Upper lobe of left lung (tissue), 6 donors: Measurements from ENCODE around the gene SNAI1. TPM values are rescaled to one million over a fixed set of nuclear protein-coding genes. Genes with fewer than 3 reads are reported as not detected.

ENCODE experiments used
- ATAC-seq, 2 donors: fragments of 200-7000 bp; cut with Tn5 transposase; one replicate each; pipeline ENCODE4 v1.9.1; 2022; ENCODE audit warnings: mild to moderate bottlenecking in 2 of 2, moderate library complexity in 2 of 2; ENCODE audit not compliant: low FRiP score in 2 of 2
- DNase-seq, 2 donors: peaks; one replicate each; pipeline ENCODE4 v3.0.0-alpha.2; 2019 to 2020
- H3K27ac ChIP-seq, 4 donors: fragments of 200-600 bp; sonication (generic); one replicate each; pipeline ENCODE4 v1.5.1; 2016 to 2019
- H3K27me3 ChIP-seq, 4 donors: fragments of 200-600 bp; sonication (generic); one replicate each; pipeline ENCODE4 v1.5.1; 2017 to 2019
- H3K36me3 ChIP-seq, 4 donors: fragments of 200-600 bp; sonication (generic); one replicate each; pipeline ENCODE4 v1.5.1; 2016 to 2019
- H3K4me1 ChIP-seq, 4 donors: fragments of 200-600 bp; sonication (generic); one replicate each; pipeline ENCODE4 v1.5.1; 2018 to 2019
- H3K4me3 ChIP-seq, 4 donors: fragments of 200-600 bp; sonication (generic); one replicate each; pipeline ENCODE4 v1.5.1; 2017 to 2019; ENCODE audit warnings: mild to moderate bottlenecking in 2 of 4, moderate library complexity in 1 of 4
- H3K9me3 ChIP-seq, 4 donors: fragments of 200-600 bp; sonication (generic); one replicate each; pipeline ENCODE4 v1.5.1; 2018 to 2019
- EP300 ChIP-seq, 4 donors: sonication (generic); formaldehyde crosslinking; IDR thresholded peaks; one replicate each; pipeline ENCODE4 v1.5.1; 2017; ENCODE audit warnings: antibody characterized with exemption in 4 of 4, control low read depth in 2 of 4
- POLR2A ChIP-seq, 4 donors: fragments of 450-650 bp; IDR thresholded peaks; one replicate each; pipeline ENCODE4 v1.5.1; 2016 to 2017; ENCODE audit warnings: antibody characterized with exemption in 4 of 4, mild to moderate bottlenecking in 2 of 4
- POLR2AphosphoS5 ChIP-seq, 2 donors: sonication (generic); formaldehyde crosslinking; IDR thresholded peaks; one replicate each; pipeline ENCODE4 v1.5.1; 2017; ENCODE audit warnings: antibody characterized with exemption in 2 of 2
- WGBS, 2 donors: methylation state at CpG; one replicate each; pipeline ENCODE4 v1.1.5; 2017 to 2018; 5-methylcytosine and 5-hydroxymethylcytosine counted together
- total RNA-seq, 6 donors: library from RNA; depleted of rRNA in 4 of 6; stranded (reverse); fragments of >200 nt in 4 of 6; gene quantifications; one replicate each; pipeline versions ENCODE4 v1.1.0 to v1.2.1, GENCODE V29; 2016 to 2021
- TF ChIP-seq, protein P1 (sequence below), 6 experiments: fragments of 450-650 bp in 4 of 6; fragments of 200-600 bp in 2 of 6; sonication (generic) in 2 of 6; IDR thresholded peaks; one replicate each; pipeline ENCODE4 v1.5.1; 2016 to 2019; ENCODE audit warnings: antibody characterized with exemption in 6 of 6
- donor health status: DM: no; HTN: no; CAD: no; lungs with moderate emphysema.
- donor health status: DM: no; HTN: yes; CAD: no; lungs with severe emphysema.

Gene SNAI1
- total RNA-seq, 6 donors from 2014 or later = 3.9 to 11.0 (median 5.1) TPM

DNA sequence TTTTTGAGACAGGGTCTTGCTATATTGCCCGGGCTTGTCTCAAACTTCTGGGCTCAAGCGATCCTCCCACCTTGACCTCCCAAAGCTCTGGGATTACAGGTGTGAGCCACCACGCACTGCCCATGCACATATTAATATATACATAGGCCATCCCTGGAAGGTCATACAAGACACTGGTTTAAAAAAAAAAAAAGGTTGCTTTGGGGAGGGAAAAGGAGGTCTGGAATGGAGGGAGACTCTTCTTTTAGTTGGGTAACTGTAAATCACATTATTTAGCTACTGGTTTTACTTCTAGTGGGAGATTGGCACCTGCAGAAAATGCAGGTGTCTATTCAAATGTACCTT, 4.1 kb upstream of the SNAI1 start:
- Histone ChIP-seq H3K4me1 (peaks cover 21 to 29% (median 24%) of the 10 kb centered on the region in 4 donors), H3K27me3 (peaks cover 0 to 7% (median 0%) of the 10 kb centered on the region in 4 donors), H3K27ac (peak overlapping the region in 1 of 4 donors; percentile 30), H3K9me3 (no peaks in the 10 kb centered on the region), H3K4me3 (no peak overlapping the region), H3K36me3 (no peaks in the 10 kb centered on the region)
- 77 to 81% methylated on average over 3 of the region's 3 CpGs for WGBS, 2 donors
- no peak for TF ChIP-seq POLR2A (IDR thresholded peaks at IDR 0.05)
- no peak for TF ChIP-seq EP300 (IDR thresholded peaks at IDR 0.05)
- TF ChIP-seq, protein P1, sequence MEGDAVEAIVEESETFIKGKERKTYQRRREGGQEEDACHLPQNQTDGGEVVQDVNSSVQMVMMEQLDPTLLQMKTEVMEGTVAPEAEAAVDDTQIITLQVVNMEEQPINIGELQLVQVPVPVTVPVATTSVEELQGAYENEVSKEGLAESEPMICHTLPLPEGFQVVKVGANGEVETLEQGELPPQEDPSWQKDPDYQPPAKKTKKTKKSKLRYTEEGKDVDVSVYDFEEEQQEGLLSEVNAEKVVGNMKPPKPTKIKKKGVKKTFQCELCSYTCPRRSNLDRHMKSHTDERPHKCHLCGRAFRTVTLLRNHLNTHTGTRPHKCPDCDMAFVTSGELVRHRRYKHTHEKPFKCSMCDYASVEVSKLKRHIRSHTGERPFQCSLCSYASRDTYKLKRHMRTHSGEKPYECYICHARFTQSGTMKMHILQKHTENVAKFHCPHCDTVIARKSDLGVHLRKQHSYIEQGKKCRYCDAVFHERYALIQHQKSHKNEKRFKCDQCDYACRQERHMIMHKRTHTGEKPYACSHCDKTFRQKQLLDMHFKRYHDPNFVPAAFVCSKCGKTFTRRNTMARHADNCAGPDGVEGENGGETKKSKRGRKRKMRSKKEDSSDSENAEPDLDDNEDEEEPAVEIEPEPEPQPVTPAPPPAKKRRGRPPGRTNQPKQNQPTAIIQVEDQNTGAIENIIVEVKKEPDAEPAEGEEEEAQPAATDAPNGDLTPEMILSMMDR (IDR thresholded peaks at IDR 0.05) = no peak
- no peak for TF ChIP-seq POLR2AphosphoS5 (IDR thresholded peaks at IDR 0.05)
- ATAC-seq (no peak), DNase-seq (no peak)

DNA sequence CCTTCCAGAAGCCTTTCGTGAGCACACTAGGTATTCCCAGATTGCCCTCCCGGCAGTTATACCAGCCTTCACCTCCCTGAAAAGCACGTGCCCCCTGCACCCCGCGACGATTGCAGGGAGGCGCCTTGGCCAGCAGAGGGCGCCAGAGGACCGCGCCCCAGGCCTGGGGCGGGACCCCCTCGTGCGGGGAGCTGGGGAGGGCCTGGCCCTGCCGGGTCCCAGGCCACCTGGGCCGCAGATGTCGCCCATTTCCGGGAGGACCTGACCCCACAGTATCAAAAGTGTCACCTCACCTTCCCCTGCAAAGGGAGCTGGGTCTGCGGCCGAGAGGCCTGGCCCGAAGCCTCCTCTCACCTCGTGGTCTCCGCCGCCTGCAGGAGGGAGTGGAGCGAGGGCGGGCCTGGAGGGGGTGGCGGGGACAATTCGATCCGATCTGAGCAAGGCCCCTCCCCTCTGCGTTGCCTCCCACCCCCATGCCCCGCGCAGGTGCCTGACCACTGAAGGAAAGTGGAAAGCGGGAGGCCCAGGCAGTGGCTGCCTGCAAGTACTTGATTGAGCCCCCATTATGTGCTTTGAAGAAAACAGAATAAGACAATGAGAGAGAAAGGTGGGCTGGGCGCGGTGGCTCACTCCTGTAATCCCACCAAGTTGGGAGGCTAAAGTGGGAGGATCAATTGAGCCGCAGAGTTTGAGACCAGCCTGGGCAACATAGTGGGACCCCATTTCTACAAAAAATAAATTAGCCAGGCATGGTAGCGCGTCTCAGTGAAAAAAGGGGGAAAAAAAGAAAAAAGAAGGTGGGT, 3.5 kb upstream of the SNAI1 start:
- Histone ChIP-seq H3K4me3 (peak overlapping the region in 3 of 4 donors; percentile 10 to 36 (median 29)), H3K27me3 (peaks cover 0 to 7% (median 0%) of the 10 kb centered on the region in 4 donors), H3K27ac (peak overlapping the region in 1 of 4 donors; percentile 30), H3K36me3 (peaks cover 0 to 6% (median 0%) of the 10 kb centered on the region in 4 donors), H3K4me1 (peaks cover 21 to 35% (median 27%) of the 10 kb centered on the region in 4 donors), H3K9me3 (no peaks in the 10 kb centered on the region)
- TF ChIP-seq POLR2A (IDR thresholded peaks at IDR 0.05) (no peak), POLR2AphosphoS5 (IDR thresholded peaks at IDR 0.05) (no peak), EP300 (IDR thresholded peaks at IDR 0.05) (no peak)
- TF ChIP-seq, protein P1 (IDR thresholded peaks at IDR 0.05) = peak; percentile 97 to 100 (median 98)
- DNase-seq (peak; percentile 56 to 92), ATAC-seq (peak; percentile 69 to 80)
- WGBS, 2 donors = 38 to 40% methylated on average over 17 to 20 of the region's 37 CpGs

DNA sequence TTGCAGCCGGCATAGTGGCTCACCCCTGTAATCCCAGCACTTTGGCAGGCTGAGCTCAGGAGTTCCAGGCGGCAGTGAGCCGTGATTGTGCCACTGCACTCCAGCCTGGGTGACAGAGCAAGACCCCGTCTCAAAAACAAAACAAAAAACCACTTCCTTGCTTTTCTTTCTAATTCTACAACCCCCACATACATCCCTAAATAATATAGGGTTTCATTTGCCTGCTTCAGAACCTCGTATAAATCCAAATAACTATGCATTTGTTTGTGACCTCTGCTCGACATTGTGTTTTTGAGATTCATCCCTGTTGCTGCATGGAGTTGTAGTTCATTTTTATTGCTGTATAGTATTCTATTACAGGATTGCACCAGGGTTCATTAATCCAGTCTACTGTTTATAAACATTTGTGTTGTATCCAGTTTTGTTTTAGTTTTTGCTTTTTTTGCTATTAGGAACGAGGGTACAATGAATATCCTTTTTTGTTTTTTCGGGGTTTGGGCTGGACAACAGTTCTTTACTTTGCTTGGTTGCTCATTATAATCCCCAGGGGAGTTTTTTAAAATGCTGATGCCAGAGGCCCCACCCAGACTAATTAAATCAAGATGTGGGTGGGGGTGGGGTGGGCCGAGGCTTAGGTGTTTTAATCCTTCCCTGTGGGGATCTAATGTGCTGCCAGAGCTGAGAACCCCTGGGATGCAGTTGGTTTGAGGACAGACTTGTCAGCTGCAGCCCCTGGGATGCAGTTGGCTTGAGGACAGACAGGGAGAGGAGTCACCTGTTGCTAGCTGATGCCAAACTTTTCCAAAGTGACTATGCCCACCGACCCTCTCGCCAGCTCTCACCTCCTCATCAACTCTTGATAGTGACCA, 2.4 kb upstream of the SNAI1 start:
- ATAC-seq (no peak), DNase-seq (no peak)
- H3K27me3 ChIP-seq = peaks cover 0 to 7% (median 0%) of the 10 kb centered on the region in 4 donors
- 81 to 82% methylated on average over 11 of the region's 11 CpGs for WGBS, 2 donors
- H3K9me3 ChIP-seq = no peaks in the 10 kb centered on the region
- peak overlapping the region in 1 of 4 donors; percentile 84 for H3K27ac ChIP-seq
- TF ChIP-seq POLR2AphosphoS5 (IDR thresholded peaks at IDR 0.05) = no peak
- TF ChIP-seq POLR2A (IDR thresholded peaks at IDR 0.05) = no peak
- TF ChIP-seq, protein P1 (IDR thresholded peaks at IDR 0.05) = no peak
- TF ChIP-seq EP300 (IDR thresholded peaks at IDR 0.05) = no peak
- no peak overlapping the region for H3K4me3 ChIP-seq
- H3K36me3 ChIP-seq = peaks cover 0 to 13% (median 0%) of the 10 kb centered on the region in 4 donors
- peaks cover 21 to 42% (median 28%) of the 10 kb centered on the region in 4 donors for H3K4me1 ChIP-seq

DNA sequence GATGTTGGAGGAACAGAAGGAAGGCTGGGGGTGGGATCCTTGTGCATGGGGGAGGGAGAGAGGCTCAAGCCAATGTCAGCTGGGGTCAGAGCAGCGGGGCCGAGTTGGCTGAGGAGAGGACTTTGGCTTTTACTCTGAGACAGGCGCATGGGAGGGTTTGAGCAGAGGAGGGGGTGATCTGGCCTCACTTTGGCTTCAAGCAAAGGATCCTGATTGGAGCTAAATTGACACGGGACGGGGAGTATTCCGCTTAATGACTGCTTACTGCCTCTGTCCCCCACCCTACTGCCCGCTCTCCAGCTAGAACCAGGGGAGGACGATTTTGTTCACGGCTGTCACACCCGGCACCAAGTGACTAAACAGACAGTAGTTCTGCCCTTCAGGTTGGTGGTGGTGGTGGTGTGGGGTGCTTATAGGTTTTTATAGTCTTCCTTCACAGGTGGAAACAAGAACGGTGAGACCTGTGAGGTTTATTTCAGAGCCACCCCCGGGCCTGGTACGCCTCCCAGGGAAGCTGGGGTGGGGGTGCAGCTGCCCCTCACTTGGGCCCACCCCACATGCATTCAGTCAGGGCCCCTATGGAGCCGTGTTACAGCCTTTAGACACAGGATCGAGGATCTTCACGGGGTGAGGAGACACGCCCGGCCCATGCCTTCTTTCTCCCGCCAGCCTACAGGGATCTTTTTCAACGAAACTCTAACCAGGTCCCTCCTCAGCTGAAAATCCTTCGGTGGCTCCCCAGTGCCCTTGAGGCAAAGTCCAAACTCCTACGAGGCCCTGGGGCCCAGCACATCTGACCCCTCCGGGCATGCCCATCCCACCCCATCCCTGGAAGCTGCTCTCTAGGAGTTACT, 1.3 kb upstream of the SNAI1 start:
- Histone ChIP-seq H3K36me3 (peaks cover 0 to 20% (median 0%) of the 10 kb centered on the region in 4 donors), H3K4me3 (no peak overlapping the region), H3K9me3 (no peaks in the 10 kb centered on the region), H3K4me1 (peaks cover 23 to 51% (median 29%) of the 10 kb centered on the region in 4 donors), H3K27ac (peak overlapping the region in 2 of 4 donors; percentile 84 to 90), H3K27me3 (peaks cover 0 to 7% (median 0%) of the 10 kb centered on the region in 4 donors)
- no peak for TF ChIP-seq POLR2AphosphoS5 (IDR thresholded peaks at IDR 0.05)
- ATAC-seq = no peak
- DNase-seq = no peak
- 84 to 90% methylated on average over 13 to 23 of the region's 23 CpGs for WGBS, 2 donors
